Measurements from ENCODE around the gene IL36G.

The IL36G gene

DNA sequence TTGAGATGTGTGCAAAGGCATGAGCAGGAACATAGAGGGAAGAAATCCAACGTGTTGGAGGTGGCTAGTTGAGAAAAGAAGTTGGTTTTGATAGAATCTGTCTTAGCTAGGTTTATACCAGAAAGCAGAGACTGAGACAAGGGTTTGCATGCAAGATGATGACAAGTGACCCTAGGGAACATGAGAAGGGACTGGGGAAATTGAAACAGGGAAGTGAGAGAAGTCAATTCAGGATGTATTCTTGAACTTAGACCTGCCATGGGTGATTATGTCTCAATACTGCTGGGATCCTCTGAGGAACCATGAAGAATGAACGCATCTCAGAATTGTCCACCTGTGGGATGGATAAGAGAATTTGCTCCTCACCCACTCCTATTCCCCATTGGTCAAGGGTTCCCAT lies 47.9 kb downstream of the IL36G start:
- DNase-seq: no peak

DNA sequence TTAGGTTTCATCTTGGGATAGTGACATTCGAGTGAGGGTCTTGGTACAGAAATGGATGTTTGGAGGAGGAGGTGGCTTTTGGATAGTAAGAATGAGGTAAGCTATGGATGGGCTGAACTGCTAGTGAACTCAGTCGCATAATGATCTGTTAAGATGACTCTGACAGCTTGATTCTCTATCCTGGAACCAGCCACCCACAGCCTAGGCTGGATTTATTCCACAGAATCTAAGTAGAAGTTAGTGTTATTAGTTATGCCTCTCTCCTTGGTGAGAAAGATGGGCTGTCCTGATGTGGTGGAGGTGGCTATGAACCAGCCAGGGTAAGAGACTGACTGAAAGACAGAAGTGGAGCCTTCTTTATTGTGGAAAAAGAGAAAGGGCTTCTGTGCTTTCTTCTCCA lies 49.9 kb downstream of the IL36G start:
- no peak for DNase-seq

DNA sequence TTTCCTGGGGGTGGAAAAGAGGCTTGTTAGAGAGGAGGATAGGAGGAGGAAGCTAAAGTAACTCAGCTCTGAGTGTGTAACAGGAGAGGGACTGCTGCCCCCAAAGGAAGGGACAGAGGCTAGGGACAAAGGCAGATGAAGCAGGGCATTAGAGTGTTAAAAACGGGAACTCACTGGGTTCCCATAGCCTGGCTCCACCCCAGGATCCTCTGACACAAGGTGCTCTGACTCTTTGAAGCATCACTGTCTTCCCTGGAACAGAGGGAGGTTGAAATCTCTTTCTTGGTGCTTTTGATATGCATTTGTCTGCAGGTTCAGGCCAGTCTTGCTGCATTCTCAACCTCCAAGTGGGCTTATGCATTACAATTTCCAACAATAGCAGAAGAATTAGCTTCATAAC lies 50.3 kb downstream of the IL36G start:
- no peak for DNase-seq

DNA sequence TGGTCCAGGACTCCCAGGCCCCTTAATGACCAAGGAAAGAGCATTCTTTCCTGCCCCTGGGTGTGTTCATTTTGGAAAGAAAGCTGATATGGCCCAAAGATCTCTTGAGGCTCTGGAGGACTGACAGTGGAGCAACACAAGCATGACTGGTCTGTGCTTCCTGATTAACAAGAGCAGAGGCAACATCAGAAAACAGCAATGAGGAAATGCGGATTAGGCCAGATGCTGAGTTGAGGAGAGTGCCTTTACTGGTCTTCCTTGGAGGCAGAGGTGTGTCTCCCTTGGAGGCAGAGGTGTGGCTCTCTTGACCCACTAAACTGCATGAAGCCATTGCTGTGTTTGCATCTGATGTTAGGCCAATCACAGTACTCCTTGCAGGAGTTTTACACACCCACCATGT lies 54.9 kb downstream of the IL36G start:
- DNase-seq: no peak

DNA sequence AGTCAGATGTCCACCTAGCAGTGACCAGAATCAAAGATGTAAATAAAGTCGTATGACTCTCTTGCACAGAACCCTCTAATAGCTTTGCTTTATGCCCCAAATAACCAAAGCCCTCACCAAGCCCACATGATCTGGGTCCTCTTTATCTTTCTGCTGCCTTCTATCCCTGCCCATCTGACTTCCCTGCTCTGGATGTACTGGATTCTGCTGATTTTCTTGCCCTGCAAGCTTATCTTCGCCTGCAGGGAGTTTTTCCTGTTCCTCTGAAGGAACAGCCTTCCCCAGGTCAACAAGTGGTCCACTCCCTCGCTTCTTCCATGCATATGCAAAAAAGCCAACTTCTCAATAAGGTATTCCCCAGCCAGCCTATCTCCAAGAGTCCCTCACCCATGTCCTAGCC lies 56.2 kb downstream of the IL36G start:
- DNase-seq: no peak
